ENCODE results near the gene PNO1. TPM values are rescaled to one million over a fixed set of nuclear protein-coding genes. Genes with fewer than 3 reads are reported as not detected.

Gene PNO1
- total and polyA plus RNA-seq, 10 of the 15 experiments (the other 5 are each of a cell fraction or from before 2014, with no cell fraction given) = 9.7 to 60.2 (median 30.3) TPM

- Histone ChIP-seq H2AFZ (ENCODE audit: control insufficient read depth, low read depth, low read length) (peak overlapping the region; percentile 70; the same call in 1 of the 2 replicates), H3K27me3 (replicated peaks in 1 of 2; ENCODE audit: control insufficient read depth in 2 of 2, insufficient read depth in 2 of 2, low read length in 1 of 2) (no peaks in the 10 kb centered on the region), H4K20me1 (ENCODE audit: control insufficient read depth, insufficient read depth) (no peaks in the 10 kb centered on the region), H3K9me3 (replicated peaks; ENCODE audit: control insufficient read depth, insufficient read depth, low read length) (no peaks in the 10 kb centered on the region), H3K36me3 (ENCODE audit: control insufficient read depth in 2 of 2, insufficient read depth in 2 of 2, low read length in 1 of 2) (no peaks in the 10 kb centered on the region), H3K4me2 (ENCODE audit: control insufficient read depth, insufficient read depth) (peak overlapping the region; percentile 79; the same call in 1 of the 2 replicates), H3K4me3 (no peak overlapping the region), H3K9ac (ENCODE audit: control insufficient read depth, insufficient read depth, low read length) (no peak overlapping the region), H3K4me1 (ENCODE audit: control insufficient read depth, insufficient read depth, low read length) (peaks cover 40% of the 10 kb centered on the region), H3K79me2 (ENCODE audit: control insufficient read depth, insufficient read depth, low read length) (no peaks in the 10 kb centered on the region; the same call in none of the 2 replicates), H3K27ac (ENCODE audit: control insufficient read depth, insufficient read depth) (no peak overlapping the region)
- ChIA-PET CTCF (interaction anchor here (0.7 to 6.2 kb wide), 43 partner anchors 9 to 473 kb away, joined by 3 to 130 read pairs (median 8); partner anchors contain the start of genes APLF, C1D, FBXO48 and PLEK), SMC1A (ENCODE audit: uncharacterized antibody, unreplicated experiment) (interaction anchor here (0.6 to 4.8 kb wide), 35 partner anchors 13 to 1483 kb away, joined by 3 to 64 read pairs (median 6); partner anchors contain the start of genes C1D and PPP3R1), POLR2A (no interaction called here), RAD21 (ENCODE audit: unreplicated experiment) (interaction anchor here (1.0 to 4.0 kb wide), 17 partner anchors 15 to 472 kb away, joined by 3 to 41 read pairs (median 8); partner anchors contain the start of genes C1D and PNO1)
- no TSS peak for BruUV-seq (replicated peaks)
- DNase-seq (ENCODE audit: low read depth, low spot score) (no peak), ATAC-seq (no peak), FAIRE-seq (no peak)
- in situ Hi-C loops (cut with MboI) = loop anchor here (5.0 kb wide), 3 partner anchors 165 to 320 kb away; no protein-coding TSS in a partner anchor
- intact Hi-C loops (cut with micrococcal nuclease; ENCODE audit: unreplicated experiment) = loop anchor here (1.0 to 5.0 kb wide), 5 partner anchors 60 to 319 kb away; partner anchors contain the start of gene C1D
- 27% methylated on average over 8 of the region's 8 CpGs for WGBS (ENCODE audit: insufficient coverage, insufficient replicate concordance, low lambda C conversion rate, missing lambda C conversion rate)
- TF ChIP-seq LARP7 (IDR thresholded peaks at IDR 0.05) = 0 out of 2 replicates have a peak, but pooled peaks have one; percentile 4
- no peak for TF ChIP-seq CBFB (IDR thresholded peaks at IDR 0.05; ENCODE audit: low read depth)
- no peak for TF ChIP-seq WRNIP1 (IDR thresholded peaks at IDR 0.05; ENCODE audit: borderline replicate concordance, low read depth, low read length)
- TF ChIP-seq CREB1 (IDR thresholded peaks at IDR 0.05; ENCODE audit: low read depth) = no peak
- no peak for TF ChIP-seq E2F4 (IDR thresholded peaks at IDR 0.05; ENCODE audit: low read depth, low read length)
- no peak for TF ChIP-seq YBX1 (IDR thresholded peaks at IDR 0.05)
- TF ChIP-seq PAX5 (IDR thresholded peaks at IDR 0.05; ENCODE audit: borderline replicate concordance, low read depth, low read length) = 0 out of 2 replicates have a peak, but pooled peaks have one; percentile 4
- no peak for TF ChIP-seq MYB (IDR thresholded peaks at IDR 0.05; ENCODE audit: borderline replicate concordance, low read depth, low read length)
- no peak for TF ChIP-seq CREM (IDR thresholded peaks at IDR 0.05; ENCODE audit: low read depth)
- no peak for TF ChIP-seq FOXK2 (IDR thresholded peaks at IDR 0.05)
- TF ChIP-seq SRF (IDR thresholded peaks at IDR 0.05; ENCODE audit: low read depth in 2 of 2, low read length in 2 of 2) = no peak
- no peak for TF ChIP-seq BACH1 (IDR thresholded peaks at IDR 0.05; ENCODE audit: borderline replicate concordance)
- TF ChIP-seq, protein P1, sequence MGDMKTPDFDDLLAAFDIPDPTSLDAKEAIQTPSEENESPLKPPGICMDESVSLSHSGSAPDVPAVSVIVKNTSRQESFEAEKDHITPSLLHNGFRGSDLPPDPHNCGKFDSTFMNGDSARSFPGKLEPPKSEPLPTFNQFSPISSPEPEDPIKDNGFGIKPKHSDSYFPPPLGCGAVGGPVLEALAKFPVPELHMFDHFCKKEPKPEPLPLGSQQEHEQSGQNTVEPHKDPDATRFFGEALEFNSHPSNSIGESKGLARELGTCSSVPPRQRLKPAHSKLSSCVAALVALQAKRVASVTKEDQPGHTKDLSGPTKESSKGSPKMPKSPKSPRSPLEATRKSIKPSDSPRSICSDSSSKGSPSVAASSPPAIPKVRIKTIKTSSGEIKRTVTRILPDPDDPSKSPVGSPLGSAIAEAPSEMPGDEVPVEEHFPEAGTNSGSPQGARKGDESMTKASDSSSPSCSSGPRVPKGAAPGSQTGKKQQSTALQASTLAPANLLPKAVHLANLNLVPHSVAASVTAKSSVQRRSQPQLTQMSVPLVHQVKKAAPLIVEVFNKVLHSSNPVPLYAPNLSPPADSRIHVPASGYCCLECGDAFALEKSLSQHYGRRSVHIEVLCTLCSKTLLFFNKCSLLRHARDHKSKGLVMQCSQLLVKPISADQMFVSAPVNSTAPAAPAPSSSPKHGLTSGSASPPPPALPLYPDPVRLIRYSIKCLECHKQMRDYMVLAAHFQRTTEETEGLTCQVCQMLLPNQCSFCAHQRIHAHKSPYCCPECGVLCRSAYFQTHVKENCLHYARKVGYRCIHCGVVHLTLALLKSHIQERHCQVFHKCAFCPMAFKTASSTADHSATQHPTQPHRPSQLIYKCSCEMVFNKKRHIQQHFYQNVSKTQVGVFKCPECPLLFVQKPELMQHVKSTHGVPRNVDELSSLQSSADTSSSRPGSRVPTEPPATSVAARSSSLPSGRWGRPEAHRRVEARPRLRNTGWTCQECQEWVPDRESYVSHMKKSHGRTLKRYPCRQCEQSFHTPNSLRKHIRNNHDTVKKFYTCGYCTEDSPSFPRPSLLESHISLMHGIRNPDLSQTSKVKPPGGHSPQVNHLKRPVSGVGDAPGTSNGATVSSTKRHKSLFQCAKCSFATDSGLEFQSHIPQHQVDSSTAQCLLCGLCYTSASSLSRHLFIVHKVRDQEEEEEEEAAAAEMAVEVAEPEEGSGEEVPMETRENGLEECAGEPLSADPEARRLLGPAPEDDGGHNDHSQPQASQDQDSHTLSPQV (IDR thresholded peaks at IDR 0.05) = no peak
- TF ChIP-seq SPI1 (IDR thresholded peaks at IDR 0.05; ENCODE audit: borderline replicate concordance, insufficient read depth, low read depth, low read length) = no peak
- TF ChIP-seq, protein P2, sequence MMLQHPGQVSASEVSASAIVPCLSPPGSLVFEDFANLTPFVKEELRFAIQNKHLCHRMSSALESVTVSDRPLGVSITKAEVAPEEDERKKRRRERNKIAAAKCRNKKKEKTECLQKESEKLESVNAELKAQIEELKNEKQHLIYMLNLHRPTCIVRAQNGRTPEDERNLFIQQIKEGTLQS (IDR thresholded peaks at IDR 0.05; ENCODE audit: borderline replicate concordance, extremely low read depth, low read depth, low read length) = no peak
- TF ChIP-seq, protein P3, sequence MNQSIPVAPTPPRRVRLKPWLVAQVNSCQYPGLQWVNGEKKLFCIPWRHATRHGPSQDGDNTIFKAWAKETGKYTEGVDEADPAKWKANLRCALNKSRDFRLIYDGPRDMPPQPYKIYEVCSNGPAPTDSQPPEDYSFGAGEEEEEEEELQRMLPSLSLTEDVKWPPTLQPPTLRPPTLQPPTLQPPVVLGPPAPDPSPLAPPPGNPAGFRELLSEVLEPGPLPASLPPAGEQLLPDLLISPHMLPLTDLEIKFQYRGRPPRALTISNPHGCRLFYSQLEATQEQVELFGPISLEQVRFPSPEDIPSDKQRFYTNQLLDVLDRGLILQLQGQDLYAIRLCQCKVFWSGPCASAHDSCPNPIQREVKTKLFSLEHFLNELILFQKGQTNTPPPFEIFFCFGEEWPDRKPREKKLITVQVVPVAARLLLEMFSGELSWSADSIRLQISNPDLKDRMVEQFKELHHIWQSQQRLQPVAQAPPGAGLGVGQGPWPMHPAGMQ (IDR thresholded peaks at IDR 0.05; ENCODE audit: borderline replicate concordance) = no peak
- TF ChIP-seq DPF2 (IDR thresholded peaks at IDR 0.05) = no peak
- TF ChIP-seq CEBPB (IDR thresholded peaks at IDR 0.05; ENCODE audit: borderline replicate concordance in 1 of 2, low read depth in 2 of 2, low read length in 2 of 2) = no peak
- no peak for TF ChIP-seq STAT1 (conservative IDR thresholded peaks at IDR 0.05)
- TF ChIP-seq NR2F1 (conservative IDR thresholded peaks at IDR 0.05) = no peak
Measured at GRCh38 chr2:68122680-68122964, 35.1 kb upstream of the PNO1 start.

Data from GM12878 (cell line).